GM12878 (cell line): Measurements from ENCODE around the gene PFKFB2. TPM values are rescaled to one million over a fixed set of nuclear protein-coding genes. Genes with fewer than 3 reads are reported as not detected.
A peak's percentile ranks its signal among the peaks of the same experiment; 100 is the strongest.

Source experiments
- ATAC-seq: fragments of 200-7000 bp; cut with Tn5 transposase; 3 replicates; pipeline ENCODE4 v1.9.1; 2020; ENCODE audit warnings: mild to moderate bottlenecking, moderate library complexity
- BruUV-seq: library from RNA; stranded (reverse); fragments of 400-500 nt; replicated peaks from 2 replicates; lab custom pipeline; 2021; lab: Mats Ljungman, UMichigan
- CTCF ChIA-PET: fragments of 300-600 bp; sonication (Branson Sonifier 250); formaldehyde crosslinking; extraction: SDS; loops from one replicate; lab custom pipeline; 2021; ENCODE audit warnings: inconsistent platforms; lab: Yijun Ruan, JAX
- POLR2A ChIA-PET: fragments of 350-600 bp; formaldehyde crosslinking; extraction: SDS; loops from one replicate; lab custom pipeline; 2021; ENCODE audit warnings: inconsistent platforms; lab: Charles Lee
- RAD21 ChIA-PET: fragments of 300-600 bp; sonication (Branson Sonifier 250); formaldehyde crosslinking; loops from one replicate; lab custom pipeline; 2023; ENCODE audit warnings: antibody characterized with exemption; ENCODE audit not compliant: unreplicated experiment; lab: Charles Lee
- SMC1A ChIA-PET: fragments of 300-600 bp; sonication (Branson Sonifier 250); formaldehyde crosslinking; loops from one replicate; lab custom pipeline; 2023; ENCODE audit not compliant: unreplicated experiment, uncharacterized antibody; lab: Charles Lee
- DNase-seq: peaks from one replicate; pipeline ENCODE4 v3.0.0-alpha.2; 2011; ENCODE audit warnings: low read depth, low spot score
- FAIRE-seq: peaks from 3 replicates; lab custom pipeline; 2011; peaks lifted over from hg19 to GRCh38; lab: Jason Lieb, UNC
- H2AFZ ChIP-seq: 2 replicates; pipeline ENCODE4 v1.6.0; 2011; ENCODE audit warnings: low read depth, low read length, control low read depth; ENCODE audit not compliant: control insufficient read depth
- H3K27ac ChIP-seq: 2 replicates; pipeline ENCODE4 v1.5.1; 2011; ENCODE audit warnings: control low read depth; ENCODE audit not compliant: control insufficient read depth, insufficient read depth
- H3K27me3 ChIP-seq, 2 experiments: replicated peaks in 1 of 2; 2 replicates each; pipeline versions ENCODE4 v1.6.0 to v1.6.1; 2011; ENCODE audit warnings: low read length in 1 of 2; ENCODE audit not compliant: control insufficient read depth in 2 of 2, insufficient read depth in 2 of 2
- H3K36me3 ChIP-seq, 2 experiments: 2 replicates each; pipeline ENCODE4 v1.5.1; 2011; ENCODE audit warnings: low read length in 1 of 2; ENCODE audit not compliant: control insufficient read depth in 2 of 2, insufficient read depth in 2 of 2
- H3K4me1 ChIP-seq: 2 replicates; pipeline ENCODE4 v1.6.1; 2011; ENCODE audit warnings: mild to moderate bottlenecking, low read length, moderate library complexity, mixed read lengths; ENCODE audit not compliant: control insufficient read depth, insufficient read depth
- H3K4me2 ChIP-seq: 2 replicates; pipeline ENCODE4 v1.6.0; 2011; ENCODE audit warnings: control low read depth; ENCODE audit not compliant: control insufficient read depth, insufficient read depth
- H3K4me3 ChIP-seq: fragments of 200-600 bp; sonication (generic); 2 replicates; pipeline ENCODE4 v1.5.1; 2016
- H3K79me2 ChIP-seq: 2 replicates; pipeline ENCODE4 v1.6.0; 2011; ENCODE audit warnings: low read length; ENCODE audit not compliant: control insufficient read depth, insufficient read depth
- H3K9ac ChIP-seq: 2 replicates; pipeline ENCODE4 v1.8.0; 2011; ENCODE audit warnings: low read length, control low read depth, mixed read lengths; ENCODE audit not compliant: control insufficient read depth, insufficient read depth
- H3K9me3 ChIP-seq: replicated peaks from 3 replicates; pipeline ENCODE4 v1.5.1; 2011; ENCODE audit warnings: mild to moderate bottlenecking, low read length; ENCODE audit not compliant: control insufficient read depth, insufficient read depth
- H4K20me1 ChIP-seq: 2 replicates; pipeline ENCODE4 v1.6.0; 2011; ENCODE audit not compliant: control insufficient read depth, insufficient read depth
- BCL11A ChIP-seq: IDR thresholded peaks from 2 replicates; pipeline ENCODE4 v1.6.1; 2011; ENCODE audit warnings: low read depth, low read length
- HSF1 ChIP-seq: fragments of 150-350 bp; IDR thresholded peaks from 2 replicates; pipeline ENCODE4 v1.6.1; 2014; ENCODE audit warnings: mild to moderate bottlenecking, low read depth, low read length
- KDM1A ChIP-seq: fragments of 200-600 bp; sonication (generic); IDR thresholded peaks from 2 replicates; pipeline ENCODE4 v1.6.1; 2016; ENCODE audit warnings: borderline replicate concordance
- ZBTB40 ChIP-seq: fragments of 450-650 bp; IDR thresholded peaks from 2 replicates; pipeline ENCODE4 v1.6.1; 2016; ENCODE audit warnings: mild to moderate bottlenecking, moderate library complexity, borderline replicate concordance
- WGBS: methylation state at CpG from one replicate; pipeline ENCODE4 v1.1.6; 2016; ENCODE audit warnings: low lambda C conversion rate; ENCODE audit not compliant: insufficient replicate concordance, insufficient coverage; ENCODE audit errors: missing lambda C conversion rate; 5-methylcytosine and 5-hydroxymethylcytosine counted together
- in situ Hi-C: fragments of 300-500 bp; cut with MboI; formaldehyde crosslinking; loops from 9 replicates; pipeline ENCODE4 v1.14.3; 2018; ENCODE audit warnings: mixed read lengths
- intact Hi-C: fragments of 100-400 bp; cut with micrococcal nuclease; formaldehyde crosslinking; loops from one replicate; pipeline ENCODE4 v1.14.2; 2022; ENCODE audit not compliant: unreplicated experiment
- polyA plus RNA-seq, 11 experiments: library from polyadenylated mRNA; depleted of rRNA in 4 of 11; unstranded in 6 of 11; stranded (reverse) in 5 of 11; fragments of >200 nt; fragmentation: Nextera tagmentation in 4 of 11; fragmentation: Illumina TruSeq in 1 of 11; extraction: Ambion mirVana in 4 of 11; extraction: Trizol in 1 of 11; gene quantifications; 1 replicate in 1 of 11; 2 replicates in 10 of 11; pipeline versions ENCODE4 v1.2.1 to v1.2.3, GENCODE V29; 2011 to 2016; ENCODE audit warnings: inconsistent platforms in 2 of 11, missing spikeins in 2 of 11, low read depth in 1 of 11
- total RNA-seq, 4 experiments: library from RNA; depleted of rRNA in 3 of 4; stranded (reverse); fragments of >200 nt in 3 of 4; fragmentation: Illumina TruSeq in 1 of 4; extraction: Trizol in 1 of 4; gene quantifications; 2 replicates each; pipeline versions ENCODE4 v1.2.1 to v1.2.3, GENCODE V29; 2013 to 2021

PFKFB2 gene
- total and polyA plus RNA-seq, 10 of the 15 experiments (the other 5 are each of a cell fraction or from before 2014, with no cell fraction given), result 0.40 to 1.3 (median 1.0) TPM

- Histone ChIP-seq H3K4me3 (peak within 1 kb of the TSS; percentile 94), H2AFZ (peak within 1 kb of the TSS; percentile 100), H3K27ac (peak within 1 kb of the TSS; percentile 55), H3K27me3 (no peaks in the 10 kb centered on the region), H3K36me3 (peaks cover 0 to 8% of the 10 kb centered on the region in 2 experiments; a peak in 1 of 4 replicates), H3K4me1 (peaks cover 21% of the 10 kb centered on the region), H3K79me2 (peaks cover 26% of the 10 kb centered on the region), H3K4me2 (peak within 1 kb of the TSS; percentile 99), H3K9ac (peak within 1 kb of the TSS; percentile 84), H3K9me3 (no peaks in the 10 kb centered on the region; the same call in 2 of the 3 replicates), H4K20me1 (no peaks in the 10 kb centered on the region)
- TF ChIP-seq BCL11A (no peak), KDM1A (no peak), ZBTB40 (0 out of 2 replicates have a peak, but pooled peaks have one; percentile 27), HSF1 (no peak)
- CTCF ChIA-PET, result interaction anchor here (1.9 to 9.2 kb wide), 4 partner anchors 21 to 354 kb away, joined by 7 to 131 read pairs (median 20); no protein-coding TSS in a partner anchor
- BruUV-seq, result no TSS peak
- SMC1A ChIA-PET, result interaction anchor here (7.0 to 7.1 kb wide), 2 partner anchors 22 to 30 kb away, joined by 65 to 66 read pairs; no protein-coding TSS in a partner anchor
- ATAC-seq (no peak), FAIRE-seq (no peak), DNase-seq (no peak)
- in situ Hi-C loops (no loop called here), intact Hi-C loops (loop anchor here (5.0 kb wide), 1 partner anchor 119 kb away; no protein-coding TSS in a partner anchor)
- RAD21 ChIA-PET, result interaction anchor here (1.1 kb wide), 1 partner anchor 33 kb away, joined by 3 read pairs; no protein-coding TSS in a partner anchor
- POLR2A ChIA-PET, result no interaction called here
- WGBS, result 33% methylated on average over 15 of the region's 15 CpGs
Observed at GRCh38 chr1:207051191-207051943, 1.7 kb upstream of the PFKFB2 start, which contains the start of gene YOD1. Gene YOD1 (minus strand): TSS chr1:207051208. CDS start chr1:207051030, 178 bp downstream.
